ENCODE measurements around the gene ESR1. TPM values are rescaled to one million over a fixed set of nuclear protein-coding genes. Genes with fewer than 3 reads are reported as not detected.
"Not testable (repeated sequence)": the region's sequence is repeated elsewhere in the genome, so short reads cannot be mapped to it uniquely, and the experiment has no call there.

ESR1 gene
- total and polyA plus RNA-seq, 9 donors: 0.44 to 2.5 (median 1.1) TPM

DNA sequence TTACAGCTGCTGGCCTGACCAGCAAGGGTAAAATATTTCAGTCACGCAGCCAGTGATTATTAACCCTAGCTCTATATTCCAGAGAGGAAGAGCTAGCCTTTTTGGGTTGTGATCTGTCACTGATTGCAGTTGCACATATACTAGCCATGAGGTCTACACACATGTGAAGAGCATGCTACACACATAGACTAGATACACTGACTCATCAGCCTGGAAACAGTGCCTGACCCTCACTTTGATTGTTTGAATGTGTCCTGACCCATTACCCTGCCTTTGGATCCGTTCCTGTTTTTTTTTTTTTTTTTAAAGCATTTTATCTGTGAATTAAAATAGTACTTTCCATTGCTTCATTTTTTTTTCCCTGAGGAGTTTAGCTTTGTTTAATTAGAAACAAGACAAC is 50.8 kb downstream of the ESR1 start:
- Histone ChIP-seq H3K27ac (ENCODE audit: low read length) (no peak overlapping the region), H3K4me3 (ENCODE audit: low read length) (no peak overlapping the region), H3K36me3 (ENCODE audit: control insufficient read depth, insufficient read depth, low read length) (no peaks in the 10 kb centered on the region), H3K4me1 (ENCODE audit: control insufficient read depth, insufficient read depth, low read length) (no peaks in the 10 kb centered on the region), H3K9me3 (replicated peaks; ENCODE audit: control insufficient read depth, low read depth, low read length) (no peaks in the 10 kb centered on the region), H3K27me3 (ENCODE audit: control insufficient read depth, insufficient read depth, low read length) (no peaks in the 10 kb centered on the region)
- WGBS (ENCODE audit: insufficient coverage): no CpG with 5 or more reads among the region's 2 CpGs
- DNase-seq: no peak

DNA sequence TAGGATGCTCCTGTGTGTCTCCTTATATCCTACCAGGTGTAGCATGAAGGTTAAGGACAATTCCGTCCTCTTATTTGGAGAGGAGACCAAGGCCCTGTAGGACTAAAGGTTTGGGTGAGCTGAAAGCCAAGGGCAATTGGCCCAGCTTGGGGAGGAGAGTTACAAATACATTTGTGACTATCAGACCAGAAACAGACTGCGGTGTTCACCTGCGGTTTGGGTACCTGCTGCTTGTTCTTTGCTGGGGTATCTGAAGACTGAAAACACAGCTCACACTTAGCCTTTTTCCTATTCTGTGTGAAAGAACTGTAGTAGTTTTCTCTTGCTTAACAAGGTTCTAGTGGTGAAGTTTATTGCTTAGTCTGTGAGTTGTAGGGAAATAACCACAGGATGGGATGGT is 55.0 kb downstream of the ESR1 start:
- H3K27ac ChIP-seq (ENCODE audit: low read length): no peak overlapping the region
- H3K36me3 ChIP-seq (ENCODE audit: control insufficient read depth, insufficient read depth, low read length): no peaks in the 10 kb centered on the region
- no peak for DNase-seq
- WGBS (ENCODE audit: insufficient coverage): 100% methylated on average over 1 of the region's 3 CpGs
- no peak overlapping the region for H3K4me3 ChIP-seq (ENCODE audit: low read length)
- H3K27me3 ChIP-seq (ENCODE audit: control insufficient read depth, insufficient read depth, low read length): no peaks in the 10 kb centered on the region
- H3K9me3 ChIP-seq (replicated peaks; ENCODE audit: control insufficient read depth, low read depth, low read length): no peaks in the 10 kb centered on the region
- H3K4me1 ChIP-seq (ENCODE audit: control insufficient read depth, insufficient read depth, low read length): no peaks in the 10 kb centered on the region

DNA sequence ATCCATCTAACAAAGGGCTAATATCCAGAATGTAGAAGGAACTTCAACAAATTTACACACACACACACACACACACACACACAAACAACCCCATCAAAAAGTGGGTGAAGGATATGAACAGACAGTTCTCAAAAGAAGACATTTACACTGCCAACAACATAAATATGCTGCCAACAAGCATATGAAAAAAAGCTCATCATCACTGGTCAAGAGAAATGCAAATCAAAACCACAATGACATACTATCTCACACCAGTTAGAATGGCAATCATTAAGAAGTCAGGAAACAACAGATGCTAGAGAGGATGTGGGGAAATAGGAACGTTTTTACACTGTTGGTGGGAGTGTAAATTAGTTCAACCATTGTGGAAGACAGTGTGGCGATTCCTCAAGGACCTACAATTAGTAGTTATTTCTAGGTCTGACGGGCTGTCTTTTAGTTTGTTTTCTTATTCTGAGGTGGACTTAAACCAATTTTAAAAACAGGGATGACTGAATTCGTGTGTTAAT is 59.9 kb downstream of the ESR1 start:
- not testable (repeated sequence) for H3K36me3 ChIP-seq (ENCODE audit: control insufficient read depth, insufficient read depth, low read length); H3K27ac ChIP-seq (ENCODE audit: low read length); H3K9me3 ChIP-seq (replicated peaks; ENCODE audit: control insufficient read depth, low read depth, low read length); H3K4me1 ChIP-seq (ENCODE audit: control insufficient read depth, insufficient read depth, low read length); H3K4me3 ChIP-seq (ENCODE audit: low read length); DNase-seq; H3K27me3 ChIP-seq (ENCODE audit: control insufficient read depth, insufficient read depth, low read length)
- WGBS (ENCODE audit: insufficient coverage): 0% methylated on average over 1 of the region's 4 CpGs

DNA sequence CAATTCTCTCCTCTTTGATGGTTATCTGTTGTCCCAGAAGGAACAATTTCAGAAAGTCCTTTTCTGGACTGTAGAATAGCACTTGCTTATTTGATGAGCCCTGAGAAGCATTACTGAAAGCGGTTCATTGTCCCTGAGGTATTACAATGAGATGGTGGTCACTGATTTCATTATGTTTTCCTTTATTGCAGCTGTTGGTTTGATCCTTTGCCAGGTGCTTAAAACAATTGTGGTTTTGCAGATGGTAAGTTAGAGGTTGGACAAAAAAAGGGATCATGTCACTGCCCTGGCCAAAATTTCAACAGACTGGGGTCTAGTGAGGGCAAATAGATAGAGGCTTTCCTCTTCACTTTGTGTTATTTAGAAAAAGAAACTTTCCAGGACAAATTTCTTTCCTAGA is 61.9 kb downstream of the ESR1 start:
- DNase-seq: peak; percentile 64
- no CpG with 5 or more reads among the region's 1 CpG for WGBS (ENCODE audit: insufficient coverage)

DNA sequence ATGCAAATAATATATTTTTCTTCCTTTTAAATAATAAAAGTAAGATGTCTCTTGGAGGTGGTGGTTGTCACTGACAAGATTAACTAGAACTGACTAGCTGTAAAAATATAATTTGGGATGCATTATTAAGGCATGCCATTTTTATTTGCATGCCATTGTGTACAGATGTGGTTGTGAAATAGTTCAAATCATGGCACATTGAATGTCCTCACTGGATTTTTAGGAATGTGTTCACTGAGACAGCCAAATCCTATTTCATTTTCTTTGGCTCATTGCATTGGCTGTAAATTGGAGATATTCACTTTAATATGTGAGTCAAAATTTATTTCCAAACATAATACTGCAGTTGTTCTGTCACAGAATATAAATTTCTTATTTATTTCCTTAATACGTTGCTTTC is 62.3 kb downstream of the ESR1 start:
- H3K9me3 ChIP-seq (replicated peaks; ENCODE audit: control insufficient read depth, low read depth, low read length): no peaks in the 10 kb centered on the region
- H3K4me1 ChIP-seq (ENCODE audit: control insufficient read depth, insufficient read depth, low read length): no peaks in the 10 kb centered on the region
- H3K27me3 ChIP-seq (ENCODE audit: control insufficient read depth, insufficient read depth, low read length): no peaks in the 10 kb centered on the region
- peak; percentile 56 for DNase-seq
- WGBS (ENCODE audit: insufficient coverage): no CpG with 5 or more reads among the region's 1 CpG
- no peak overlapping the region for H3K4me3 ChIP-seq (ENCODE audit: low read length)
- H3K36me3 ChIP-seq (ENCODE audit: control insufficient read depth, insufficient read depth, low read length): no peaks in the 10 kb centered on the region
- no peak overlapping the region for H3K27ac ChIP-seq (ENCODE audit: low read length)

More for the DNA sequence above, 61.9 kb downstream of the ESR1 start:
- Histone ChIP-seq H3K4me1 (ENCODE audit: control insufficient read depth, insufficient read depth, low read length) (no peaks in the 10 kb centered on the region), H3K36me3 (ENCODE audit: control insufficient read depth, insufficient read depth, low read length) (no peaks in the 10 kb centered on the region), H3K27me3 (ENCODE audit: control insufficient read depth, insufficient read depth, low read length) (no peaks in the 10 kb centered on the region), H3K4me3 (ENCODE audit: low read length) (no peak overlapping the region), H3K27ac (ENCODE audit: low read length) (no peak overlapping the region), H3K9me3 (replicated peaks; ENCODE audit: control insufficient read depth, low read depth, low read length) (no peaks in the 10 kb centered on the region)

DNA sequence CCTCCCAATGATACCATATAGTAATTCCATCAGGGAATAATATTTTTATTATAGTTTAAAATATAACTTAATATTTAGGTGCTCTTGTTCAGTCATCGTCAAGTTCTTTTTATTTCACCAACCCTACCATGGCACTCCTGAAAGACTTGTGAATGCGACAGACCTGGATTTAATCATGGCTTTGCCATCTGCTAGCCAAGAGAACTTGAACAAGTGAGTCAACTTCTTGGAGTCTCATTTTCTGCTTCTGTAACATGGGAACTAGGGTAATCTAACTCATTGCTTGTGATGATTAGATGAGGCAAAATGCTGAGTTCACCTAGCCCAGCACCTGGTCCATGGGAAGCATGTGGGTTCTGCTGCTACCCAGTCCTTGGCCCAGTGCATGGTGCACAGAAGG is 62.9 kb downstream of the ESR1 start:
- 67% methylated on average over 1 of the region's 2 CpGs for WGBS (ENCODE audit: insufficient coverage)
- Histone ChIP-seq H3K27ac (ENCODE audit: low read length) (no peak overlapping the region), H3K36me3 (ENCODE audit: control insufficient read depth, insufficient read depth, low read length) (no peaks in the 10 kb centered on the region), H3K4me3 (ENCODE audit: low read length) (no peak overlapping the region), H3K4me1 (ENCODE audit: control insufficient read depth, insufficient read depth, low read length) (no peaks in the 10 kb centered on the region), H3K9me3 (replicated peaks; ENCODE audit: control insufficient read depth, low read depth, low read length) (no peaks in the 10 kb centered on the region), H3K27me3 (ENCODE audit: control insufficient read depth, insufficient read depth, low read length) (no peaks in the 10 kb centered on the region)
- no peak for DNase-seq

DNA sequence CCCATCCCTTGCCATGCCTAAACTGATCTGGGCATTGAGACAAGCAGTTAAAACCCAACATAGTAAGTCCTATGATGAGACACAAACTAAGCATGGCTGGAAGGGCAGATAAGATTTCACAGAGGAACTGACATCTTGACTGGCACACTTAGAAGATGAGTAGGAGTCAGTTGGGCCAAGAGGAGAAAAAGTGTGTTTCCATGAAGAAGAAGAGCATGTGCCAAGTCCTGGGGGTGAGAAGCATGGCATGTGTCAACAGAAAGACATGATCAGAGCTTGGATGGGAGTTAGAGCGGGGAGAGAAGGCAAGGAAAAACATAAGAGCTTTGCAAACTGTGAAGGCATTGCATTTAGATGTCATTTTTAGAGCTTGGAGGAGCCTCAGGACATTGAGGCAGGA is 68.0 kb downstream of the ESR1 start:
- Histone ChIP-seq H3K4me1 (ENCODE audit: control insufficient read depth, insufficient read depth, low read length) (no peaks in the 10 kb centered on the region), H3K27ac (ENCODE audit: low read length) (no peak overlapping the region)

DNA sequence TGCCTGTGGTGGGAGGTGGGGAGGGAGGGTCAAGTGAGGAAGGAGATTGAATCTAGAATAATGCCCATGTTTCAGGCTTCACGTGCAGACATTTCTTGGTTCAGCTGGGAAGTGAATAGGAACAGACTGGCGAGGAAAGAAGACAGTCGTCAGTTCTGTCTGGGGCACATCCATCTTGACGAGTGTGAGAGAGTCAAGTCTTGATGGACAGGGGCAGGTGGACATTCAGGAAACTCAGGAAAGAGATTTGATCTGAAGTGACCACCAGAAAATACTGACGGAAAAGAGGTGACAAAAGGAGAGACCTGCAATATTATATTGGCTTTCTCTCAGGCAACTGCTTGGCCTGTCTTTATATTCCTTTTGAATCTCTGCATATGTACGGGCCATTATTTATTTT is 68.6 kb downstream of the ESR1 start:
- 93% methylated on average over 4 of the region's 6 CpGs for WGBS (ENCODE audit: insufficient coverage)
- Histone ChIP-seq H3K9me3 (replicated peaks; ENCODE audit: control insufficient read depth, low read depth, low read length) (no peaks in the 10 kb centered on the region), H3K36me3 (ENCODE audit: control insufficient read depth, insufficient read depth, low read length) (no peaks in the 10 kb centered on the region), H3K4me1 (ENCODE audit: control insufficient read depth, insufficient read depth, low read length) (no peaks in the 10 kb centered on the region), H3K4me3 (ENCODE audit: low read length) (no peak overlapping the region), H3K27me3 (ENCODE audit: control insufficient read depth, insufficient read depth, low read length) (no peaks in the 10 kb centered on the region), H3K27ac (ENCODE audit: low read length) (no peak overlapping the region)
- peak; percentile 46 for DNase-seq

More for the DNA sequence above, 68.0 kb downstream of the ESR1 start:
- Histone ChIP-seq H3K4me3 (ENCODE audit: low read length) (no peak overlapping the region), H3K9me3 (replicated peaks; ENCODE audit: control insufficient read depth, low read depth, low read length) (no peaks in the 10 kb centered on the region), H3K36me3 (ENCODE audit: control insufficient read depth, insufficient read depth, low read length) (no peaks in the 10 kb centered on the region), H3K27me3 (ENCODE audit: control insufficient read depth, insufficient read depth, low read length) (no peaks in the 10 kb centered on the region)
- DNase-seq: no peak
- WGBS (ENCODE audit: insufficient coverage): 7% methylated on average over 1 of the region's 1 CpG

DNA sequence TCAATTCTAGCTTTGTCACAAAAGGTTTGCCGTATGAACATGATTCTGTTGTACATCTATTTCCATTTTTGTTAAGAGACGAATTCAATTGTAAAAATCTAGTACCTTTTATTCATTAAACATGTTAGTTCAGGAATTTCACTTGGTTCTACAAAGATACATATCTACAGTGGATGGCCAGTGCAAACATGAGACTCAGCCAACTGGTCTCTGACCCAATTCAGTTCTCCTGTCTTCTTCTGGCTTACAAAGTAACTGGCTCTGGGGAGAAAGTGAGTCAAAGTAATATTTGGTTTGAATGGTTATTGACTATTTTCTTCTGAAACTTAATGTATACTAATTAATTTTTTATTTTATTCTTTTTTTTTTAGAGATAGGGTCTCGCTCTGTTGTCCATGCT is 70.0 kb downstream of the ESR1 start:
- no peaks in the 10 kb centered on the region for H3K36me3 ChIP-seq (ENCODE audit: control insufficient read depth, insufficient read depth, low read length)
- no peaks in the 10 kb centered on the region for H3K27me3 ChIP-seq (ENCODE audit: control insufficient read depth, insufficient read depth, low read length)
- no CpG with 5 or more reads among the region's 3 CpGs for WGBS (ENCODE audit: insufficient coverage)

DNA sequence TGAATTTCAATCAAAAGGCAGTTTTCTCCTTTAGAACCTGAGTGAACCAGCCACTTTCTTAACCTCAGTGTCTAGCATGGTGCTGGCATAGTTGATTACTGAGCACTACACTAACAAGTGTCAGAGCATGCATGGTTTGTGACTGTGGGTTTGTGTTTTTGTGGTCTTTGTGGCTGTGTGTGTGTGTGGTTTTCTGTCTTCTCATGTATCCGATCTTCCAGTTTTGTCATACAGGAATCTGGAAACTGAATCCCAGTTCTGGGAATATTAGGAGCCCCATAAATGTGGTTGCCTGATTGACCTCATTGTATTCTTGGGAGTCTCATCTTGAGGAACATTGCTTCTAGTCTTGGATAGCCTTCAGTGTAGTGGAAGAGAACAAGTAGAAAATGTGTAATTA is 73.7 kb downstream of the ESR1 start:
- Histone ChIP-seq H3K9me3 (replicated peaks; ENCODE audit: control insufficient read depth, low read depth, low read length) (no peaks in the 10 kb centered on the region), H3K36me3 (ENCODE audit: control insufficient read depth, insufficient read depth, low read length) (no peaks in the 10 kb centered on the region), H3K4me1 (ENCODE audit: control insufficient read depth, insufficient read depth, low read length) (no peaks in the 10 kb centered on the region), H3K27ac (ENCODE audit: low read length) (no peak overlapping the region), H3K27me3 (ENCODE audit: control insufficient read depth, insufficient read depth, low read length) (no peaks in the 10 kb centered on the region), H3K4me3 (ENCODE audit: low read length) (no peak overlapping the region)
- WGBS (ENCODE audit: insufficient coverage): 100% methylated on average over 1 of the region's 1 CpG
- DNase-seq: no peak

More for the DNA sequence above, 70.0 kb downstream of the ESR1 start:
- Histone ChIP-seq H3K4me1 (ENCODE audit: control insufficient read depth, insufficient read depth, low read length) (no peaks in the 10 kb centered on the region), H3K27ac (ENCODE audit: low read length) (no peak overlapping the region), H3K4me3 (ENCODE audit: low read length) (no peak overlapping the region), H3K9me3 (replicated peaks; ENCODE audit: control insufficient read depth, low read depth, low read length) (no peaks in the 10 kb centered on the region)
- no peak for DNase-seq

DNA sequence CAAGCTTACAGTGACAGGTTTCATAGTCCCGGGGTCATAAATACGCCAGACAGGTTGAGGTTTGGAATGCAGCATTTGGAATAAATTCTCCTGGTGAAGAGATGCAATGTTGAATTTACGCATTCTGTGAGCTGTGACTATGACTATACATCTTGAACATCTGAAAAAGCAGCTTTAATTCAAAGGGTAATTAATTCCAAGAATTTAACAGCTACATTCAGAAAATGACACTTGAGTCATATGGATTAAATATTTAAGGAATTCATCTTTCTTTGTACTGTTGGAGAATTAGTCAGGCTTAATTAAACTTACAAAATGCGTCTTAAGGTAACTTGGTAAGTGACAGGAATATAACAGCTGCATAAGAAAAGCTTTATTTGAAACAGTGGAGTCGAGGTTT is 74.7 kb downstream of the ESR1 start:
- Histone ChIP-seq H3K36me3 (ENCODE audit: control insufficient read depth, insufficient read depth, low read length) (no peaks in the 10 kb centered on the region), H3K27me3 (ENCODE audit: control insufficient read depth, insufficient read depth, low read length) (no peaks in the 10 kb centered on the region), H3K9me3 (replicated peaks; ENCODE audit: control insufficient read depth, low read depth, low read length) (no peaks in the 10 kb centered on the region), H3K4me3 (ENCODE audit: low read length) (no peak overlapping the region), H3K27ac (ENCODE audit: low read length) (no peak overlapping the region), H3K4me1 (ENCODE audit: control insufficient read depth, insufficient read depth, low read length) (no peaks in the 10 kb centered on the region)
- DNase-seq: no peak
- WGBS (ENCODE audit: insufficient coverage): 80% methylated on average over 1 of the region's 5 CpGs
